Measurements from ENCODE around the gene UBN1.

GRCh38 chr16:4870138-4870671 lies 22.9 kb downstream of the UBN1 start:
- TF ChIP-seq POLR2A (IDR thresholded peaks at IDR 0.05) (no peak), CTCF (IDR thresholded peaks at IDR 0.05) (no peak)
